Fibroblast of pulmonary artery (primary cell): ENCODE results near the gene SLC28A3.
"Not testable (repeated sequence)": the region's sequence is repeated elsewhere in the genome, so short reads cannot be mapped to it uniquely, and the experiment has no call there.

Experiments
- DNase-seq: peaks from one replicate; pipeline ENCODE4 v3.0.0-alpha.2; 2010; ENCODE audit warnings: low read depth
- H3K4me3 ChIP-seq: replicated peaks from 2 replicates; pipeline ENCODE4 v1.5.1; 2011; ENCODE audit warnings: low read depth, mild to moderate bottlenecking, control low read depth, low read length, moderate library complexity
- CTCF ChIP-seq: IDR thresholded peaks from 2 replicates; pipeline ENCODE4 v1.5.1; 2011; ENCODE audit warnings: mild to moderate bottlenecking, control low read depth, low read length, inconsistent platforms; ENCODE audit errors: missing control alignments

Gene SLC28A3

GRCh38 chr9:84368601-84369000 is 28.0 kb upstream of the SLC28A3 start:
- TF ChIP-seq CTCF: no peak
- DNase-seq: peak; percentile 8
- no peak overlapping the region for H3K4me3 ChIP-seq

GRCh38 chr9:84367726-84368125 is 27.2 kb upstream of the SLC28A3 start:
- H3K4me3 ChIP-seq: not testable (repeated sequence)
- DNase-seq: peak; percentile 93

GRCh38 chr9:84366683-84367082 is 26.1 kb upstream of the SLC28A3 start:
- H3K4me3 ChIP-seq: no peak overlapping the region
- no peak for TF ChIP-seq CTCF
- DNase-seq: no peak

GRCh38 chr9:84364894-84365490 is 24.4 kb upstream of the SLC28A3 start:
- not testable (repeated sequence) for H3K4me3 ChIP-seq, DNase-seq

GRCh38 chr9:84361645-84362044 is 21.1 kb upstream of the SLC28A3 start:
- H3K4me3 ChIP-seq: no peak overlapping the region
- TF ChIP-seq CTCF: no peak
- no peak for DNase-seq

- no peak overlapping the region for H3K4me3 ChIP-seq
- peak; percentile 65 for DNase-seq
- TF ChIP-seq CTCF: no peak
Measured at GRCh38 chr9:84357275-84357674, 16.7 kb upstream of the SLC28A3 start.

- TF ChIP-seq CTCF: no peak
- no peak for DNase-seq
- H3K4me3 ChIP-seq: no peak overlapping the region
Measured at GRCh38 chr9:84354035-84354434, 13.5 kb upstream of the SLC28A3 start.

- no peak for TF ChIP-seq CTCF
- no peak overlapping the region for H3K4me3 ChIP-seq
- DNase-seq: peak; percentile 41
Measured at GRCh38 chr9:84349671-84350070, 9.1 kb upstream of the SLC28A3 start.
